GM12878 (cell line): ENCODE results near the gene MRPS18B. TPM values are rescaled to one million over a fixed set of nuclear protein-coding genes. Genes with fewer than 3 reads are reported as not detected.
A peak's percentile ranks its signal among the peaks of the same experiment; 100 is the strongest.

Experiments used
- BCL3 ChIP-seq: IDR thresholded peaks from 2 replicates; pipeline ENCODE4 v1.6.1; 2011; ENCODE audit warnings: borderline replicate concordance, low read depth, mild to moderate bottlenecking, moderate library complexity, low read length; ENCODE audit not compliant: insufficient read depth, poor library complexity, severe bottlenecking
- BCLAF1 ChIP-seq: fragments of 450-650 bp; IDR thresholded peaks from 2 replicates; pipeline ENCODE4 v1.6.1; 2017; ENCODE audit warnings: antibody characterized with exemption, mild to moderate bottlenecking, moderate library complexity
- E4F1 ChIP-seq: fragments of 450-650 bp; IDR thresholded peaks from 2 replicates; pipeline ENCODE4 v1.6.1; 2018; ENCODE audit warnings: borderline replicate concordance, mild to moderate bottlenecking; ENCODE audit not compliant: partially characterized antibody
- GATAD2B ChIP-seq: fragments of 450-650 bp; conservative IDR thresholded peaks from 2 replicates; pipeline ENCODE4 v1.6.1; 2017; ENCODE audit warnings: low read depth, mild to moderate bottlenecking, moderate library complexity
- IKZF2 ChIP-seq, 2 experiments: fragments of 450-650 bp; IDR thresholded peaks; 2 replicates each; pipeline ENCODE4 v1.6.1; 2017; ENCODE audit warnings: mild to moderate bottlenecking in 2 of 2, moderate library complexity in 2 of 2
- IRF3 ChIP-seq: fragments of 450-650 bp; IDR thresholded peaks from 2 replicates; pipeline ENCODE4 v1.6.1; 2014; ENCODE audit warnings: mild to moderate bottlenecking
- MLLT1 ChIP-seq: fragments of 450-650 bp; IDR thresholded peaks from 2 replicates; pipeline ENCODE4 v1.6.1; 2016; ENCODE audit warnings: mild to moderate bottlenecking
- MYC ChIP-seq: IDR thresholded peaks from 2 replicates; pipeline ENCODE4 v1.6.1; 2011; ENCODE audit warnings: mild to moderate bottlenecking, low read length, moderate library complexity, inconsistent platforms; ENCODE audit not compliant: insufficient read depth, insufficient replicate concordance, insufficient read length, severe bottlenecking
- NFXL1 ChIP-seq: fragments of 450-650 bp; IDR thresholded peaks from 2 replicates; pipeline ENCODE4 v1.6.1; 2017; ENCODE audit warnings: antibody characterized with exemption, mild to moderate bottlenecking, borderline replicate concordance
- NR2F1 ChIP-seq: fragments of 450-650 bp; conservative IDR thresholded peaks from 2 replicates; pipeline ENCODE4 v1.6.1; 2017; ENCODE audit warnings: mild to moderate bottlenecking
- RCOR1 ChIP-seq: conservative IDR thresholded peaks from 2 replicates; pipeline ENCODE4 v1.6.1; 2012; ENCODE audit warnings: low read depth, low read length, improper control_type of control experiment
- REST ChIP-seq: IDR thresholded peaks from 2 replicates; pipeline ENCODE4 v1.6.1; 2012; ENCODE audit warnings: mild to moderate bottlenecking, low read depth, low read length
- SIN3A ChIP-seq: IDR thresholded peaks from 2 replicates; pipeline ENCODE4 v1.6.1; 2012; ENCODE audit warnings: low read depth, low read length, improper control_type of control experiment
- TCF12 ChIP-seq: IDR thresholded peaks from 2 replicates; pipeline ENCODE4 v1.6.1; 2011; ENCODE audit warnings: low read depth, mild to moderate bottlenecking, low read length
- ZNF622 ChIP-seq: fragments of 450-650 bp; IDR thresholded peaks from 2 replicates; pipeline ENCODE4 v1.6.1; 2017; ENCODE audit warnings: mild to moderate bottlenecking, inconsistent platforms
- polyA plus RNA-seq, 11 experiments: library from polyadenylated mRNA; depleted of rRNA in 4 of 11; unstranded in 6 of 11; stranded (reverse) in 5 of 11; fragments of >200 nt; fragmentation: Nextera tagmentation in 4 of 11; fragmentation: Illumina TruSeq in 1 of 11; extraction: Ambion mirVana in 4 of 11; extraction: Trizol in 1 of 11; gene quantifications; 1 replicate in 1 of 11; 2 replicates in 10 of 11; pipeline versions ENCODE4 v1.2.1 to v1.2.3, GENCODE V29; 2011 to 2016; ENCODE audit warnings: inconsistent platforms in 2 of 11, missing spikeins in 2 of 11, low read depth in 1 of 11
- total RNA-seq, 4 experiments: library from RNA; depleted of rRNA in 3 of 4; stranded (reverse); fragments of >200 nt in 3 of 4; fragmentation: Illumina TruSeq in 1 of 4; extraction: Trizol in 1 of 4; gene quantifications; 2 replicates each; pipeline versions ENCODE4 v1.2.1 to v1.2.3, GENCODE V29; 2013 to 2021

The MRPS18B gene
- total and polyA plus RNA-seq, 10 of the 15 experiments (the other 5 are each of a cell fraction or from before 2014, with no cell fraction given), result 80.9 to 259 (median 140) TPM

GRCh38 chr6:30672445-30673253, 55.0 kb downstream of the MRPS18B start, which contains the start of gene DHX16 (continued):
- TF ChIP-seq REST, result no peak; the same call in 1 of the 2 replicates
- no peak for TF ChIP-seq NFXL1
- TF ChIP-seq BCL3, result no peak
- TF ChIP-seq MLLT1, result no peak
- no peak for TF ChIP-seq ZNF622
- no peak for TF ChIP-seq TCF12
- no peak for TF ChIP-seq BCLAF1
- TF ChIP-seq SIN3A, result peak; percentile 77; the same call in 1 of the 2 replicates
- TF ChIP-seq GATAD2B, result no peak
- 0 out of 2 replicates have a peak, but pooled peaks have one; percentile 24 for TF ChIP-seq RCOR1
- peak; percentile 69 for TF ChIP-seq E4F1
- no peak for TF ChIP-seq NR2F1
- TF ChIP-seq IKZF2 (IDR thresholded peaks at IDR 0.05), result no peak; a peak in 1 of 4 replicates
- TF ChIP-seq MYC, result no peak
- TF ChIP-seq IRF3, result no peak
